Tibial nerve (tissue), 4 donors: Measurements from ENCODE around the gene SUPT3H. TPM values are rescaled to one million over a fixed set of nuclear protein-coding genes. Genes with fewer than 3 reads are reported as not detected.

ENCODE experiments used
- DNase-seq, 2 donors: peaks; one replicate each; pipeline ENCODE4 v3.0.0-alpha.2; 2019; ENCODE audit warnings: low spot score in 2 of 2
- H3K27ac ChIP-seq, 4 donors: fragments of 200-600 bp; sonication (generic) in 3 of 4; one replicate each; pipeline ENCODE4 v1.5.1; 2017 to 2019; ENCODE audit warnings: mild to moderate bottlenecking in 1 of 4
- H3K27me3 ChIP-seq, 2 donors: fragments of 200-600 bp; sonication (generic) in 1 of 2; one replicate each; pipeline versions ENCODE4 v1.5.1 to v1.6.0; 2017 to 2019
- H3K36me3 ChIP-seq, 3 donors: fragments of 200-600 bp; sonication (generic); one replicate each; pipeline ENCODE4 v1.5.1; 2018 to 2019
- H3K4me1 ChIP-seq, 4 donors: fragments of 200-600 bp; sonication (generic) in 3 of 4; one replicate each; pipeline ENCODE4 v1.5.1; 2017 to 2019
- H3K4me3 ChIP-seq, 4 donors: fragments of 200-600 bp; sonication (generic) in 3 of 4; one replicate each; pipeline ENCODE4 v1.5.1; 2017 to 2019; ENCODE audit warnings: mild to moderate bottlenecking in 1 of 4, moderate library complexity in 1 of 4
- H3K9me3 ChIP-seq, 4 donors: fragments of 200-600 bp; sonication (generic) in 3 of 4; one replicate each; pipeline ENCODE4 v1.5.1; 2017 to 2019
- EP300 ChIP-seq, 2 donors: sonication (generic); formaldehyde crosslinking; IDR thresholded peaks; one replicate each; pipeline ENCODE4 v1.6.1; 2017; ENCODE audit warnings: antibody characterized with exemption in 2 of 2, mild to moderate bottlenecking in 1 of 2
- POLR2A ChIP-seq, 2 donors: fragments of 450-650 bp; IDR thresholded peaks; one replicate each; pipeline ENCODE4 v1.6.1; 2017; ENCODE audit warnings: antibody characterized with exemption in 2 of 2, mild to moderate bottlenecking in 2 of 2, moderate library complexity in 2 of 2
- WGBS, 2 donors: methylation state at CpG; one replicate each; pipeline ENCODE4 v1.1.5; 2018; 5-methylcytosine and 5-hydroxymethylcytosine counted together
- total RNA-seq, 4 donors: library from RNA; depleted of rRNA; stranded (reverse); fragments of >200 nt; gene quantifications; one replicate each; pipeline ENCODE4 v1.1.0, GENCODE V29; 2016
- TF ChIP-seq, protein P1 (sequence below), 5 experiments: fragments of 200-600 bp in 3 of 5; fragments of 450-650 bp in 2 of 5; sonication (generic) in 3 of 5; IDR thresholded peaks; one replicate each; pipeline ENCODE4 v1.5.1; 2016 to 2019; ENCODE audit warnings: antibody characterized with exemption in 5 of 5, mild to moderate bottlenecking in 3 of 5, moderate library complexity in 2 of 5

The SUPT3H gene
- total RNA-seq, 4 donors from 2014 or later = 6.6 to 16.5 (median 14.8) TPM

DNA sequence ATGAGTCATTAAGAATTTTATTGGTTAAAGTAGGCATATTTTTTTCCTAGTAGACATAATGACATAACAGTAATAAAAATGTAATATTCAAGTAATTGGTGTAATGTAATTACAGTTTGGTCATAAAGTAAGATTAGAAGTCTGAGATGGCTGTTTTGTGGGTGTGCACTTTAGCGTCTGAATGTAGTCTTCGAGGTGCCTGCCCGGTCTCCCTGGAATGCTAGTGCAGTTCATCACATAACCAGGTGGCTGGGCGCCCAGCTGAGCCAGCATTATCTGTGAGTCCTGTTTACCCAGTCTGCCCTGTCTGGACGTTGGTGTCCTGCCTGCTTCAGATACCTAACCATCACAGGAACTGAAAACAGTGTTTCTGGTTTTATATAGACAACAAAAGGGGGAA, 571.1 kb downstream of the SUPT3H start:
- TF ChIP-seq, protein P1, sequence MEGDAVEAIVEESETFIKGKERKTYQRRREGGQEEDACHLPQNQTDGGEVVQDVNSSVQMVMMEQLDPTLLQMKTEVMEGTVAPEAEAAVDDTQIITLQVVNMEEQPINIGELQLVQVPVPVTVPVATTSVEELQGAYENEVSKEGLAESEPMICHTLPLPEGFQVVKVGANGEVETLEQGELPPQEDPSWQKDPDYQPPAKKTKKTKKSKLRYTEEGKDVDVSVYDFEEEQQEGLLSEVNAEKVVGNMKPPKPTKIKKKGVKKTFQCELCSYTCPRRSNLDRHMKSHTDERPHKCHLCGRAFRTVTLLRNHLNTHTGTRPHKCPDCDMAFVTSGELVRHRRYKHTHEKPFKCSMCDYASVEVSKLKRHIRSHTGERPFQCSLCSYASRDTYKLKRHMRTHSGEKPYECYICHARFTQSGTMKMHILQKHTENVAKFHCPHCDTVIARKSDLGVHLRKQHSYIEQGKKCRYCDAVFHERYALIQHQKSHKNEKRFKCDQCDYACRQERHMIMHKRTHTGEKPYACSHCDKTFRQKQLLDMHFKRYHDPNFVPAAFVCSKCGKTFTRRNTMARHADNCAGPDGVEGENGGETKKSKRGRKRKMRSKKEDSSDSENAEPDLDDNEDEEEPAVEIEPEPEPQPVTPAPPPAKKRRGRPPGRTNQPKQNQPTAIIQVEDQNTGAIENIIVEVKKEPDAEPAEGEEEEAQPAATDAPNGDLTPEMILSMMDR (IDR thresholded peaks at IDR 0.05) = no peak
- no peak for TF ChIP-seq POLR2A (IDR thresholded peaks at IDR 0.05)
- TF ChIP-seq EP300 (IDR thresholded peaks at IDR 0.05) = no peak
- Histone ChIP-seq H3K9me3 (no peaks in the 10 kb centered on the region), H3K4me1 (peaks cover 0 to 8% (median 0%) of the 10 kb centered on the region in 4 donors), H3K27me3 (no peaks in the 10 kb centered on the region), H3K27ac (no peak overlapping the region), H3K4me3 (no peak overlapping the region), H3K36me3 (no peaks in the 10 kb centered on the region)
- 69 to 86% methylated on average over 5 of the region's 5 CpGs for WGBS, 2 donors
- no peak for DNase-seq

DNA sequence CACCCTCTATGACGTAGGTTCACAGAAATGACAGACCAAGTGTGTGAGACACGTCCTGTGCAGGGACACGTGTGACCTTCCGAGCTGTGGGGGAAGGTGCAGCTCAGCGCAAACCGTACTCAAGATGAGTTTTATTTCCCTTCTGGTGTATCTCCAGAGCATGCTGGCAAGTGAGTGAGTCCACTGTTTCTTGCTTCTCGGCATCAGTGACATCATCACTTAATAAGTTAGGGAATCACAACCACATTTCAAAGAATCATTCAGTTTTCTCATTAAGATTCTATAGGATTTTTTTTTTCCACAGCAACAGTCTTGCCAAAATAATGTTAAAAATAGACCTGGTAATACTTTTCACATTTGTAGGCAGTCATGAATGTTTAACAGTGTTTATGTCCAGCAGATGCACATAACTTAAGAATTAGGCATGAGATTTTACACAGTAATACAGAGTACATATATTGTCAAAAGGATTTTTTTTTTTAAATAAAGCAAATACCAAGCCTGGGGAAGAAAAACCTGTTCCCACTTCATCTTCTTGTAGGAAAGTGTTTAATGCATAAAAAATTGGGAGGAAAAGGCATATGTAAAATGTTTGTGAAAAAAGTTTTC, 572.4 kb downstream of the SUPT3H start:
- TF ChIP-seq EP300 (IDR thresholded peaks at IDR 0.05) (no peak), POLR2A (IDR thresholded peaks at IDR 0.05) (no peak)
- TF ChIP-seq, protein P1 (IDR thresholded peaks at IDR 0.05) = no peak
- Histone ChIP-seq H3K36me3 (no peaks in the 10 kb centered on the region), H3K4me3 (no peak overlapping the region), H3K9me3 (no peaks in the 10 kb centered on the region), H3K4me1 (peaks cover 0 to 8% (median 3%) of the 10 kb centered on the region in 4 donors), H3K27me3 (no peaks in the 10 kb centered on the region), H3K27ac (peak overlapping the region in 1 of 4 donors; percentile 33)
- DNase-seq = no peak
- 28 to 42% methylated on average over 7 of the region's 7 CpGs for WGBS, 2 donors

DNA sequence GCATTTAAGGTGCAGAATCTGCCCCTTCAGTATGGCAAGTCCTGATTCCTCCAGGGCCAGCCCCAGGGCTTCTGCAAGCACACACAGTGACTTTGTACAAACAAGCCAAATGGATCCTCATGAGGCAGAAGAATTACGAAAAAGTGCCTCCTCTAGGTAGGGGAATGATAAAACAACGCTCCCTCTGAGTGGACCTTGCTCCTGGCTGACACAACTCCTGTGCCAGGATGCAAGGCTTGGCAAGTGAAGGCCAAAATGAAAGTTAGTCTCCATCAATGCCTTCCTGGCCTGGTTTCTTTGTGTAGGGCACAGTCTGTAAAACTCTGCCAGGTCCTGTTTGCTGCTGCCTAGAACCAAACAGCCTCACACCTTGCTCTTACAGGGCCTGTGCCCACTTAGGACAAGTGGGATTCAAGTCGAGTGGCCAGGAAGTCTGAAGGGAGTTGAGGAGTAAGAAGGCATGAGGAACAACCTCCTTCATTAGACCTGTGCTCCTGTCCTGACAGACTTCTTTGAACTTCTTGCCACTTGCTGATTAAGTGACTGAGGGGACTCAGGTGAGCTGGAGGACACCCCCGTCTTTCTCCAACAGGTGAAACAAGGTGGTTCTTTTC, 573.1 kb downstream of the SUPT3H start:
- no peaks in the 10 kb centered on the region for H3K9me3 ChIP-seq
- 73 to 86% methylated on average over 4 of the region's 4 CpGs for WGBS, 2 donors
- H3K4me1 ChIP-seq = peaks cover 0 to 13% (median 4%) of the 10 kb centered on the region in 4 donors
- no peak overlapping the region for H3K4me3 ChIP-seq
- DNase-seq = no peak
- H3K27ac ChIP-seq = peak overlapping the region in 1 of 4 donors; percentile 33
- no peaks in the 10 kb centered on the region for H3K36me3 ChIP-seq
- TF ChIP-seq EP300 (IDR thresholded peaks at IDR 0.05) = no peak
- TF ChIP-seq, protein P1 (IDR thresholded peaks at IDR 0.05) = no peak
- TF ChIP-seq POLR2A (IDR thresholded peaks at IDR 0.05) = no peak
- no peaks in the 10 kb centered on the region for H3K27me3 ChIP-seq

DNA sequence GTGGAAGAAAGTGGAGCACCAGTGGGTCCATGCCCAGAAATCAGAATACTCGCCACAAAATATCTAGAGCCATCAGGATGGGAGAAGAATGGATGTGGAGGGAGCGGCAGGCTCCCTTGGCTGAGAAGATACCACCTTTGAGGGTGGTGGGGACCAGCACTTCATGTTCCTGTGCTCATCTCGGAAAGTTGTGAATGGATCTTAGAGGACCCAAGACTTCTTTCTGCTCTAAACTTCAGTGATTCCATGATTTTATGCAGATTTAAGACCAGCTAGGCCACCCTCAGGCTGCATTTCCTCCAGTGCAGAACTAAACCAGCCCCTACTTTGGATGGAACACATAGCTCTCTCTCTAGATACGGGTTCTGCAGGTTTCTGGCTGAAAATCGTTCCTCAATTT, 573.7 kb downstream of the SUPT3H start:
- no peaks in the 10 kb centered on the region for H3K9me3 ChIP-seq
- H3K27me3 ChIP-seq = no peaks in the 10 kb centered on the region
- no peaks in the 10 kb centered on the region for H3K36me3 ChIP-seq
- 76 to 91% methylated on average over 5 of the region's 5 CpGs for WGBS, 2 donors
- peaks cover 0 to 13% (median under 1%) of the 10 kb centered on the region in 4 donors for H3K4me1 ChIP-seq
- TF ChIP-seq EP300 (IDR thresholded peaks at IDR 0.05) = no peak
- TF ChIP-seq POLR2A (IDR thresholded peaks at IDR 0.05) = no peak
- TF ChIP-seq, protein P1 (IDR thresholded peaks at IDR 0.05) = no peak
- no peak overlapping the region for H3K27ac ChIP-seq
- H3K4me3 ChIP-seq = no peak overlapping the region
- DNase-seq = no peak

- H3K4me3 ChIP-seq = no peak overlapping the region
- DNase-seq = no peak
- H3K4me1 ChIP-seq = peaks cover 0 to 13% (median 0%) of the 10 kb centered on the region in 4 donors
- TF ChIP-seq POLR2A (IDR thresholded peaks at IDR 0.05) = no peak
- H3K36me3 ChIP-seq = no peaks in the 10 kb centered on the region
- no peak overlapping the region for H3K27ac ChIP-seq
- H3K27me3 ChIP-seq = no peaks in the 10 kb centered on the region
- H3K9me3 ChIP-seq = no peaks in the 10 kb centered on the region
- 68 to 79% methylated on average over 8 of the region's 8 CpGs for WGBS, 2 donors
Observed at GRCh38 chr6:44800784-44801592, 576.7 kb downstream of the SUPT3H start.
